ENCODE data around the gene LRRC40. TPM values are rescaled to one million over a fixed set of nuclear protein-coding genes. Genes with fewer than 3 reads are reported as not detected.
A peak's percentile ranks its signal among the peaks of the same experiment; 100 is the strongest.

Gene LRRC40
- total RNA-seq (2021): 32.7 and 33.3 TPM in 2 replicates
- Bru-seq, nascent RNA: percentile 86 among the genes with signal in this experiment
- percentile 88 among the genes with signal in this experiment for BruChase-seq, experiment 1, labeled RNA remaining after a 2-hour chase
- BruChase-seq, experiment 2, labeled RNA remaining after a 6-hour chase: percentile 75 among the genes with signal in this experiment
- long read RNA-seq, transcript LRRC40-201 (15 exons, 2,884 nt): major isoform, 114 of 137 reads
- long read RNA-seq, partial matches to known transcripts: 3 of 137 reads
- long read RNA-seq, other reads (novel, unspliced or antisense): 20 of 137 reads

DNA sequence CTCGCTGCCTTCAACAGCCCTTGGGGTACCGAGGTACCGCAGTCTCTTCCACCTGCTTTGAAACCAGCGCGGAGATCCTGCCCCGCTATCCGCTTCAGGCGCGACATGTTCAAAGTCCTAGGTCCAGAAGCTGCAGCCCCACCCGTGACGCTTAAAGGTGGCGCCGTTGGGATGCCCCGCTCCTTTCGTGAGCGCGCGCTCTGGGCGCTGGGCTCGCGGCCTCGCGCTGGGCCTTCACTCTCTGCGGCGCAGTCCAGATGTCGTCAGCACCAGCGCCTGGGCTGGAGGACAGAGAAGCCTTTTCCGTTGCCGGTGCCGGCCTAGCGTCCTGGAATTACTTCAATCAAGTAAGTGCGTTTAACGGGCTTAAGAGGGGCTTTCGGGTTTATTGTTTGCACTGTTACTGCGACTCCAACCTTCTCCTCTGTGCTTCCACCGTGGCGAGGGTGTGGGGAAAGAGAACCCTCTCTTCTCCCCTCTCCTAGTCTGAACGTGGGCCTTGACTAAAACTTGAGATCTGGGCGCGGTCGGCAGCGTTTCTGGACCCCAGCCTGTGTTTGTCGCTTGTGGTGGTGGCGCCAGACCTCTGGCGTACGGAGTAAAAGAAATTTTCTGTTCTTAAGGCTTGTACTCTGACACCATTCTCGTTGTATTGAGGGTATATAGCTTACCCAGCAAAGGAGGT is at the start of gene LRRC40:
Gene LRRC40, minus strand, starts transcription at position 146 of the 685 bp plus-strand sequence. Its CDS starts 39 bp downstream, at position 107.
- no peaks in the 10 kb centered on the region for H3K27me3 ChIP-seq (replicated peaks; ENCODE audit: insufficient read depth, low read depth, low read length, poor library complexity)
- CTCF ChIA-PET: no interaction called here
- POLR2A ChIA-PET (ENCODE audit: low non-redundant PET): interaction anchor here (0.6 kb wide), 1 partner anchor 16 kb away, joined by 4 read pairs; the partner anchor contains the start of gene SRSF11
- no peaks in the 10 kb centered on the region for H3K9me3 ChIP-seq (ENCODE audit: low read depth, low read length, poor library complexity, severe bottlenecking)
- DNase-seq (ENCODE audit: low spot score): peak; percentile 99
- intact Hi-C loops (cut with micrococcal nuclease; ENCODE audit: unreplicated experiment): loop anchor here (5.0 kb wide), 1 partner anchor 157 kb away; no protein-coding TSS in a partner anchor
- no peak for TF ChIP-seq EZH2 (IDR thresholded peaks at IDR 0.05; ENCODE audit: borderline replicate concordance, low read depth, low read length, poor library complexity, severe bottlenecking)
- TF ChIP-seq CTCF (conservative IDR thresholded peaks at IDR 0.05; ENCODE audit: low read depth, low read length): no peak; the same call in 1 of the 2 replicates
- peak within 1 kb of the TSS; percentile 91 for H3K27ac ChIP-seq (ENCODE audit: low read depth, low read length, poor library complexity, severe bottlenecking)
- H3K4me3 ChIP-seq (ENCODE audit: low read depth, low read length, poor library complexity, severe bottlenecking): peak within 1 kb of the TSS; percentile 67
- peaks cover 14% of the 10 kb centered on the region for H3K36me3 ChIP-seq (ENCODE audit: insufficient read depth, low read length, poor library complexity, severe bottlenecking)
- TSS peak; percentile 61 for BruUV-seq (replicated peaks)
- H3K4me1 ChIP-seq (ENCODE audit: insufficient read depth, low read length, poor library complexity, severe bottlenecking): peaks cover 15% of the 10 kb centered on the region

DNA sequence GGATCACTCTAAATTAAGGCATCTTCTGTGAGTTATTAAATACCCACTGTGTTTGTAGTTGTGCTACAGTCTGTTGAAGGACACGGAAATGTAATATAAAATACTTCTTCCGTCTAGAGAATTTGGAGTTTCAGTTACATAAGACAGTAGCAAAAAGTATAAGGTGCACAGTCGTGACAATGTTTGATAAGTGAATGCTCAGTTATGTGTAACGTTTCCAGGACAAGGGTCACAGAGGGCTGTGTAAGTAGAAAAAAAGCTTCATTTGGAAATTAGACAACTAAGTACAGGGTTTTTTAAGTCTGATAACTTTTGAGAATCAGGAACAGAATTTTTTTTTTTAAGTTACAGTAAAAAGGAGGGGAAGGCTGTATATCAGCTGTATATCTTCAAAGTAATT is 43.4 kb upstream of the LRRC40 start:
- BruUV-seq (replicated peaks): no TSS peak
- H3K36me3 ChIP-seq (ENCODE audit: insufficient read depth, low read length, poor library complexity, severe bottlenecking): peaks cover 96% of the 10 kb centered on the region
- no peaks in the 10 kb centered on the region for H3K9me3 ChIP-seq (ENCODE audit: low read depth, low read length, poor library complexity, severe bottlenecking)
- H3K4me1 ChIP-seq (ENCODE audit: insufficient read depth, low read length, poor library complexity, severe bottlenecking): no peaks in the 10 kb centered on the region
- no peaks in the 10 kb centered on the region for H3K27me3 ChIP-seq (replicated peaks; ENCODE audit: insufficient read depth, low read depth, low read length, poor library complexity)
- no peak overlapping the region for H3K27ac ChIP-seq (ENCODE audit: low read depth, low read length, poor library complexity, severe bottlenecking)
- DNase-seq (ENCODE audit: low spot score): no peak
- no peak overlapping the region for H3K4me3 ChIP-seq (ENCODE audit: low read depth, low read length, poor library complexity, severe bottlenecking)
- POLR2A ChIA-PET (ENCODE audit: low non-redundant PET): no interaction called here
- intact Hi-C loops (cut with micrococcal nuclease; ENCODE audit: unreplicated experiment): loop anchor here (5.0 kb wide), 1 partner anchor 814 kb away; no protein-coding TSS in a partner anchor
- CTCF ChIA-PET: no interaction called here
- no peak for TF ChIP-seq CTCF (conservative IDR thresholded peaks at IDR 0.05; ENCODE audit: low read depth, low read length)
- TF ChIP-seq EZH2 (IDR thresholded peaks at IDR 0.05; ENCODE audit: borderline replicate concordance, low read depth, low read length, poor library complexity, severe bottlenecking): no peak

GRCh38 chr1:70247768-70248167 is 42.4 kb upstream of the LRRC40 start:
- peaks cover 100% of the 10 kb centered on the region for H3K36me3 ChIP-seq (ENCODE audit: insufficient read depth, low read length, poor library complexity, severe bottlenecking)
- no peaks in the 10 kb centered on the region for H3K9me3 ChIP-seq (ENCODE audit: low read depth, low read length, poor library complexity, severe bottlenecking)
- TF ChIP-seq CTCF (conservative IDR thresholded peaks at IDR 0.05; ENCODE audit: low read depth, low read length) (no peak), EZH2 (IDR thresholded peaks at IDR 0.05; ENCODE audit: borderline replicate concordance, low read depth, low read length, poor library complexity, severe bottlenecking) (no peak)
- intact Hi-C loops (cut with micrococcal nuclease; ENCODE audit: unreplicated experiment): loop anchor here (5.0 kb wide), 1 partner anchor 815 kb away; no protein-coding TSS in a partner anchor
- BruUV-seq (replicated peaks): no TSS peak
- ChIA-PET CTCF (no interaction called here), POLR2A (ENCODE audit: low non-redundant PET) (no interaction called here)
- no peaks in the 10 kb centered on the region for H3K4me1 ChIP-seq (ENCODE audit: insufficient read depth, low read length, poor library complexity, severe bottlenecking)
- H3K4me3 ChIP-seq (ENCODE audit: low read depth, low read length, poor library complexity, severe bottlenecking): no peak overlapping the region
- peak; percentile 13 for DNase-seq (ENCODE audit: low spot score)
- H3K27ac ChIP-seq (ENCODE audit: low read depth, low read length, poor library complexity, severe bottlenecking): no peak overlapping the region
- H3K27me3 ChIP-seq (replicated peaks; ENCODE audit: insufficient read depth, low read depth, low read length, poor library complexity): no peaks in the 10 kb centered on the region

Data from A673 (cell line).